Measurements from ENCODE around the gene ACO1.

ACO1 gene

GRCh38 chr9:32384002-32384363 is 460 bp upstream of the ACO1 start:
- no peak for DNase-seq

- DNase-seq = no peak
Observed at GRCh38 chr9:32385152-32385884, 875 bp downstream of the ACO1 start.

- DNase-seq = no peak
Observed at GRCh38 chr9:32385885-32386283, 1.4 kb downstream of the ACO1 start.

GRCh38 chr9:32387256-32387655 is 2.8 kb downstream of the ACO1 start:
- DNase-seq = no peak

- no peak for DNase-seq
Observed at GRCh38 chr9:32389365-32389764, 4.9 kb downstream of the ACO1 start.

- no peak for DNase-seq
Observed at GRCh38 chr9:32393911-32394310, 9.5 kb downstream of the ACO1 start.

- DNase-seq = no peak
Observed at GRCh38 chr9:32394381-32395049, 10.1 kb downstream of the ACO1 start.

- no peak for DNase-seq
Observed at GRCh38 chr9:32395510-32396216, 11.2 kb downstream of the ACO1 start.

- DNase-seq = no peak
Observed at GRCh38 chr9:32398207-32398606, 13.8 kb downstream of the ACO1 start.

- DNase-seq = no peak
Observed at GRCh38 chr9:32399110-32399815, 14.8 kb downstream of the ACO1 start.

GRCh38 chr9:32401488-32401887 is 17.0 kb downstream of the ACO1 start:
- no peak for DNase-seq

GRCh38 chr9:32403567-32404260 is 19.3 kb downstream of the ACO1 start:
- DNase-seq = no peak

- DNase-seq = no peak
Observed at GRCh38 chr9:32404402-32404801, 20.0 kb downstream of the ACO1 start.

- DNase-seq = no peak
Observed at GRCh38 chr9:32404856-32405255, 20.4 kb downstream of the ACO1 start.

- no peak for DNase-seq
Observed at GRCh38 chr9:32405506-32405905, 21.1 kb downstream of the ACO1 start.

GRCh38 chr9:32406046-32406445 is 21.6 kb downstream of the ACO1 start:
- DNase-seq = no peak

GRCh38 chr9:32411753-32412152 is 27.3 kb downstream of the ACO1 start:
- no peak for DNase-seq

GRCh38 chr9:32412440-32412839 is 28.0 kb downstream of the ACO1 start:
- no peak for DNase-seq

- DNase-seq = no peak
Observed at GRCh38 chr9:32413424-32413823, 29.0 kb downstream of the ACO1 start.

GRCh38 chr9:32414856-32415255 is 30.4 kb downstream of the ACO1 start:
- DNase-seq = peak; percentile 2

- DNase-seq = no peak
Observed at GRCh38 chr9:32419921-32420320, 35.5 kb downstream of the ACO1 start.

GRCh38 chr9:32422237-32422806 is 37.9 kb downstream of the ACO1 start:
- no peak for DNase-seq

- DNase-seq = no peak
Observed at GRCh38 chr9:32423371-32423770, 38.9 kb downstream of the ACO1 start.
